H9 (cell line): ENCODE measurements around the gene FMN1. TPM values are rescaled to one million over a fixed set of nuclear protein-coding genes. Genes with fewer than 3 reads are reported as not detected.

ENCODE experiments used
- DNase-seq: peaks from one replicate; pipeline ENCODE4 v3.0.0-alpha.2; 2017
- H2AFZ ChIP-seq: one replicate; pipeline ENCODE4 v1.6.1; 2013; ENCODE audit warnings: mild to moderate bottlenecking, low read length, control low read depth, moderate library complexity
- H2AK5ac ChIP-seq: 2 replicates; pipeline ENCODE4 v1.6.1; 2013; ENCODE audit warnings: low read length, control low read depth, mixed read lengths; ENCODE audit not compliant: insufficient read length
- H2BK120ac ChIP-seq: one replicate; pipeline ENCODE4 v1.6.1; 2013; ENCODE audit warnings: low read depth, mild to moderate bottlenecking, low read length, control low read depth, inconsistent platforms; ENCODE audit not compliant: poor library complexity, severe bottlenecking
- H2BK12ac ChIP-seq: 2 replicates; pipeline ENCODE4 v1.6.1; 2013; ENCODE audit warnings: low read length, control low read depth, mixed read lengths, low read depth; ENCODE audit not compliant: insufficient read length
- H2BK15ac ChIP-seq: 2 replicates; pipeline ENCODE4 v1.6.1; 2013; ENCODE audit warnings: low read depth, low read length, control low read depth
- H2BK20ac ChIP-seq: one replicate; pipeline ENCODE4 v1.6.1; 2013; ENCODE audit warnings: low read depth, mild to moderate bottlenecking, low read length, control low read depth, inconsistent platforms; ENCODE audit not compliant: poor library complexity, severe bottlenecking
- H2BK5ac ChIP-seq: 2 replicates; pipeline ENCODE4 v1.6.1; 2013; ENCODE audit warnings: low read length, control low read depth, mixed read lengths; ENCODE audit not compliant: insufficient read length
- H3K14ac ChIP-seq: 2 replicates; pipeline ENCODE4 v1.6.1; 2013; ENCODE audit warnings: low read length, control low read depth; ENCODE audit not compliant: insufficient read depth
- H3K18ac ChIP-seq: 2 replicates; pipeline ENCODE4 v1.6.1; 2013; ENCODE audit warnings: low read depth, mild to moderate bottlenecking, mixed read lengths, low read length, control low read depth; ENCODE audit not compliant: insufficient read length
- H3K23ac ChIP-seq: 2 replicates; pipeline ENCODE4 v1.6.1; 2013; ENCODE audit warnings: low read length, control low read depth, mixed read lengths, low read depth; ENCODE audit not compliant: insufficient read length
- H3K23me2 ChIP-seq: 2 replicates; pipeline ENCODE4 v1.6.1; 2013; ENCODE audit warnings: low read depth, mild to moderate bottlenecking, mixed read lengths, low read length, control low read depth; ENCODE audit not compliant: insufficient read length, poor library complexity, severe bottlenecking
- H3K27ac ChIP-seq: 2 replicates; pipeline ENCODE4 v1.5.1; 2013; ENCODE audit warnings: low read length, control low read depth, mixed read lengths, low read depth; ENCODE audit not compliant: insufficient read length
- H3K27me3 ChIP-seq: 2 replicates; pipeline ENCODE4 v1.6.1; 2013; ENCODE audit warnings: low read length, control low read depth, inconsistent platforms; ENCODE audit not compliant: insufficient read depth
- H3K4ac ChIP-seq: 2 replicates; pipeline ENCODE4 v1.6.1; 2013; ENCODE audit warnings: low read depth, mild to moderate bottlenecking, control low read depth, inconsistent platforms, low read length, moderate library complexity
- H3K4me1 ChIP-seq: 2 replicates; pipeline ENCODE4 v1.6.1; 2013; ENCODE audit warnings: low read length, control low read depth, inconsistent platforms; ENCODE audit not compliant: insufficient read depth
- H3K4me2 ChIP-seq: 2 replicates; pipeline ENCODE4 v1.6.1; 2013; ENCODE audit warnings: low read length, control low read depth, mixed read lengths; ENCODE audit not compliant: insufficient read length, insufficient read depth
- H3K56ac ChIP-seq: 2 replicates; pipeline ENCODE4 v1.6.1; 2013; ENCODE audit warnings: low read depth, mild to moderate bottlenecking, mixed read lengths, low read length, control low read depth; ENCODE audit not compliant: insufficient read length
- H3K79me1 ChIP-seq: 2 replicates; pipeline ENCODE4 v1.6.1; 2013; ENCODE audit warnings: low read depth, mild to moderate bottlenecking, moderate library complexity, low read length, control low read depth, inconsistent platforms; ENCODE audit not compliant: insufficient read depth, poor library complexity, severe bottlenecking
- H3K79me2 ChIP-seq: 2 replicates; pipeline ENCODE4 v1.6.1; 2013; ENCODE audit warnings: low read length, control low read depth, inconsistent platforms; ENCODE audit not compliant: insufficient read depth
- H3K9ac ChIP-seq: 2 replicates; pipeline ENCODE4 v1.6.1; 2013; ENCODE audit warnings: low read length, control low read depth, mixed read lengths; ENCODE audit not compliant: insufficient read length; ENCODE audit errors: extremely low read depth
- H3K9me3 ChIP-seq: one replicate; pipeline ENCODE4 v1.6.1; 2013; ENCODE audit warnings: low read depth, low read length, inconsistent platforms; ENCODE audit not compliant: control insufficient read depth
- H3T11ph ChIP-seq: one replicate; pipeline ENCODE4 v1.6.1; 2013; ENCODE audit warnings: mild to moderate bottlenecking, low read length, control low read depth, inconsistent platforms
- H4K20me1 ChIP-seq: one replicate; pipeline ENCODE4 v1.6.1; 2013; ENCODE audit not compliant: control insufficient read depth, insufficient read length, insufficient read depth
- H4K5ac ChIP-seq: 2 replicates; pipeline ENCODE4 v1.6.1; 2013; ENCODE audit warnings: low read depth, mild to moderate bottlenecking, mixed read lengths, low read length, control low read depth; ENCODE audit not compliant: insufficient read length
- H4K8ac ChIP-seq: replicated peaks from 2 replicates; pipeline ENCODE4 v1.6.1; 2013; ENCODE audit warnings: low read length, control low read depth, mixed read lengths, low read depth; ENCODE audit not compliant: insufficient read length
- H4K91ac ChIP-seq: 2 replicates; pipeline ENCODE4 v1.6.1; 2013; ENCODE audit warnings: low read depth, mild to moderate bottlenecking, moderate library complexity, mixed read lengths, low read length, control low read depth; ENCODE audit not compliant: insufficient read length
- H3K27ac Mint-ChIP-seq, 3 experiments: 2 replicates in 2 of 3; 3 replicates in 1 of 3; pipeline ENCODE4 v1.8.0; 2020 to 2021; ENCODE audit warnings: mixed read lengths in 3 of 3, mild to moderate bottlenecking in 1 of 3, moderate library complexity in 1 of 3
- H3K27me3 Mint-ChIP-seq: 2 replicates; pipeline ENCODE4 v1.8.0; 2021; ENCODE audit warnings: low read depth, mild to moderate bottlenecking, moderate library complexity, mixed read lengths
- H3K36me3 Mint-ChIP-seq, 3 experiments: 2 replicates in 2 of 3; 3 replicates in 1 of 3; pipeline ENCODE4 v1.8.0; 2020 to 2021; ENCODE audit warnings: low read depth in 3 of 3, mixed read lengths in 3 of 3; ENCODE audit not compliant: insufficient read depth in 1 of 3
- H3K4me1 Mint-ChIP-seq, 2 experiments: 2 replicates each; pipeline ENCODE4 v1.8.0; 2020; ENCODE audit warnings: mixed read lengths in 2 of 2
- H3K4me3 Mint-ChIP-seq, 2 experiments: 2 replicates in 1 of 2; 3 replicates in 1 of 2; pipeline ENCODE4 v1.8.0; 2020 to 2021; ENCODE audit warnings: mild to moderate bottlenecking in 2 of 2, mixed read lengths in 2 of 2, moderate library complexity in 1 of 2
- H3K9me3 Mint-ChIP-seq, 2 experiments: 2 replicates in 1 of 2; 3 replicates in 1 of 2; pipeline ENCODE4 v1.8.0; 2020; ENCODE audit warnings: mild to moderate bottlenecking in 2 of 2, mixed read lengths in 2 of 2, moderate library complexity in 1 of 2
- CTCF ChIP-seq: fragments of 200-600 bp; sonication (generic); conservative IDR thresholded peaks from 3 replicates; pipeline ENCODE4 v1.8.0; 2021; ENCODE audit warnings: antibody characterized with exemption, mild to moderate bottlenecking
- WGBS: extraction: QIAGEN DNeasy Blood & Tissue Kit; methylation state at CpG from one replicate; pipeline ENCODE4 v1.1.7; 2013; ENCODE audit warnings: missing lambda C conversion rate, low lambda C conversion rate, mixed read lengths; ENCODE audit not compliant: insufficient read length; ENCODE audit errors: extremely low coverage; 5-methylcytosine and 5-hydroxymethylcytosine counted together
- total RNA-seq: library from RNA; stranded (reverse); gene quantifications from 2 replicates; pipeline ENCODE4 v1.2.1, GENCODE V29; 2021

FMN1 gene
- total RNA-seq, 1 experiment from 2014 or later = 1.9 TPM

- H2BK5ac ChIP-seq = no peak overlapping the region
- TF ChIP-seq CTCF = no peak
- no peak overlapping the region for H2BK20ac ChIP-seq
- no peak overlapping the region for H3K14ac ChIP-seq
- peak overlapping the region; percentile 37 to 52; a peak in 3 of 5 replicates for H3K4me3 Mint-ChIP-seq
- H2BK120ac ChIP-seq = no peak overlapping the region
- no peaks in the 10 kb centered on the region for H3K36me3 Mint-ChIP-seq
- no peaks in the 10 kb centered on the region for H3K9me3 ChIP-seq
- H3T11ph ChIP-seq = no peak overlapping the region
- WGBS = no CpG with 5 or more reads among the region's 7 CpGs
- H2BK12ac ChIP-seq = no peak overlapping the region
- peak overlapping the region; percentile 30 for H3K4me2 ChIP-seq
- H3K27ac Mint-ChIP-seq = peak overlapping the region in 2 of 3 experiments; percentile 56 to 81; a peak in 3 of 7 replicates
- H3K27me3 ChIP-seq = no peaks in the 10 kb centered on the region
- peak; percentile 29 for DNase-seq
- peaks cover 38 to 43% of the 10 kb centered on the region in 2 experiments for H3K4me1 Mint-ChIP-seq
- H4K5ac ChIP-seq = no peak overlapping the region
- no peak overlapping the region for H3K9ac ChIP-seq
- H4K8ac ChIP-seq = no peak overlapping the region
- peak overlapping the region; percentile 43 for H2AFZ ChIP-seq
- 0 out of 5 replicates have a peak, but pooled peaks cover 0 to 4% of the 10 kb centered on the region in 2 experiments for H3K9me3 Mint-ChIP-seq
- H3K4me1 ChIP-seq = peaks cover 6% of the 10 kb centered on the region; the same call in 1 of the 2 replicates
- no peak overlapping the region for H4K91ac ChIP-seq
- H3K27me3 Mint-ChIP-seq = peaks cover 27% of the 10 kb centered on the region
- no peak overlapping the region for H3K27ac ChIP-seq
- H3K4ac ChIP-seq = no peak overlapping the region
- H4K20me1 ChIP-seq = no peaks in the 10 kb centered on the region
- H3K56ac ChIP-seq = no peak overlapping the region
- H3K79me2 ChIP-seq = no peaks in the 10 kb centered on the region
- H2AK5ac ChIP-seq = no peak overlapping the region
- no peak overlapping the region for H2BK15ac ChIP-seq
- H3K79me1 ChIP-seq = no peaks in the 10 kb centered on the region
- no peak overlapping the region for H3K23ac ChIP-seq
- H3K23me2 ChIP-seq = no peaks in the 10 kb centered on the region
- H3K18ac ChIP-seq = no peak overlapping the region
These were observed 241.0 kb downstream of the FMN1 start for GRCh38 chr15:32953533-32953910.
